GM21786 (cell line): ENCODE data around the gene RELN.
"Not testable (repeated sequence)": the region's sequence is repeated elsewhere in the genome, so short reads cannot be mapped to it uniquely, and the experiment has no call there.

Experiments used
- ATAC-seq: cut with Tn5 transposase; IDR thresholded peaks from one replicate; pipeline ENCODE4 v1.9.1; 2021; ENCODE audit not compliant: unreplicated experiment

RELN gene

GRCh38 chr7:103905997-103906396 is 83.5 kb downstream of the RELN start:
- ATAC-seq: no peak

DNA sequence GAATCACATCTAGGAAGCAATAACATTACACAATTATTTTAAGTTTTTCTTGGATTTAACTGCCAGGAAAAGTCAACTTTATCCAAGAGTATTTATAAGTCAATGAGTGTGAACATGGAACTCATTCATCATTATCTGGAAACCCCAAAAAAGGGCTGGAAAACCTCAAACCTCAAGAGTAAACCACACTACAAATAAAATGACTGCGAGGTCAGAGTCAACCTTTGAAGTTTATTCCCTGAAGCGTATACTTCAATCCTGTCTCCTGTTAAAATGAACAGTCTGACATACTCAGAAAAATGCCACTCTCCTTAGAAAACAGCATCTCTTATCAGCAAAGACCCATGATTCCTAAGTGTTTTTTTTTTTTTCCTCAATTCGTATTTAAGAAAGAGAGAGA is 86.5 kb downstream of the RELN start:
- no peak for ATAC-seq

DNA sequence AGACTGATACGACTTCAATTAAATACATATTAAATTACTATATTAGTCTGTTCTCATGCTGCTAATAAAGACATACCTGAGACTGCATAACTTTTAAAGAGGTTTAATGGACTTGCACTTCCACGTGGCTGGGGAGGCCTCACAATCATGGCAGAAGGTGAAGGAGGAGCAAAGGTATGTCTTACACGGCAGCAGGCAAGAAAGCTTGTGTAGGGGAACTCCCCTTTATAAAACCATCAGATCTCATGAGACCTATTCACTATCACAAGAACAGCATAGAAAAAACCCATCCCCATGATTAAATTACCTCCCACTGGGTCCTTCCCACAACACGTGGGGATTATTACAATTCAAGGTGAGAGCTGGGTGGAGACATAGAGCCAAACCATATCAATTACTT is 92.6 kb downstream of the RELN start:
- ATAC-seq: not testable (repeated sequence)

DNA sequence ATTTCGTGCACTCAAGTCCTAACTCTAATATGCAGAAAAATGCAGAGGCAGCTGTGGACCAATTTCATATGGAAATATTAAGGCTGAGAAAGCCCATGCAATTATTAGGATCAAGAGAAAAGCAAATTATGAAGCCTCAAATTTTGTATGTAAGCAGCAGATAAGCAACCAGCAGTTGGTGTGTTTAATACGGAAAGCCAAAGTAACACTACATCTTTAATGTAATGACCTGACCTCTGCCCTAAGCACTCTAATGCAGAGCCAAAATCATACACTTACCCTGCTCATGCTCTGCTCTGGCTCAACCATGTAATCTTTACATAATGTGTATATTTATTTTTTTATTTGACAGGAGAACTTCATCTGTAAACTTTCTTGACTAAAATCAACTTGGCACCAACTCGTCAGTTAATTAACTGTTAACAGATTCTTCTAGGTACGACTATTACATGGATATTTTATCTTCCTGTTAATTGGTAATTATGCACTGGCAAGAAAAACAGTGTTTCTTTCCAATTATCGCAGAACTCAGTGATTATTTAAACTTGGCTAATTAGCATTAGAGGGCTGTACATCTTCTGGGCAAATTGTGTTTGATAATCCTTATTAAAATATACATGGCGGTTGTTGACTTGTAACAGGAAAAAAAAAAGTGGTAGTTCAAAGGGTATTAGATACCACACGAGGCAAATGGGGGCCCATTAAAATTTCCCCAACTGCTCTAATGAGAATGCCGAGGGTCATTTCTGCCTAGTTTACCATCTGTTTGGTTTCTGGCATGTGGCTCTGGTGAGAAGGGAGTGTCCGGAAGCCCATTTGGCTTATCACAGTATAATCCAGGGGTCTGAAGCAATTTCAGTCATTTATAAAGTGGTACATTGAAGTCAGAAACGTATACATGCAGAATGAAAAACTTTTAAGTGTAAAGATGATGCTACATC is 94.5 kb downstream of the RELN start:
- ATAC-seq: no peak

GRCh38 chr7:103893350-103893749 is 96.1 kb downstream of the RELN start:
- no peak for ATAC-seq

DNA sequence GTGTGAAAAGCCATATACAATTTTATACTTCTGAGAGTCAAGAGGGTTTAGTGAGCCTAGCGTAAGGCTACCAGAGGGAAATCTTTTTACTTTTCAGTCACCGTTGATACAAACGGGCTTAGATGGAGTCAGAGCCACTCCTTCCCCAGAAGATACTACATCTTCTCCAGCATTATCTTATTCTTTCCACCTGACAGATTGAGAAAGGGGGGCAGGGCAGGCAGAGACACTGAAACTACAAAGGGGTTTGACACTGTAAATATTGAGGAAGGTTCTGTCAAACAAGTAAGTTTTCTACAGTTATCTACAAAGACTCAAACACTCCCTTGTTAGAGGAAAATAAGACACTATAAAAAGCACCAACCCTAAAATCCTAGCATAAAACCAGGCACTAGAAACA is 100.0 kb downstream of the RELN start:
- ATAC-seq: no peak

- ATAC-seq: no peak
These were observed 100.8 kb downstream of the RELN start for GRCh38 chr7:103888603-103889153.

DNA sequence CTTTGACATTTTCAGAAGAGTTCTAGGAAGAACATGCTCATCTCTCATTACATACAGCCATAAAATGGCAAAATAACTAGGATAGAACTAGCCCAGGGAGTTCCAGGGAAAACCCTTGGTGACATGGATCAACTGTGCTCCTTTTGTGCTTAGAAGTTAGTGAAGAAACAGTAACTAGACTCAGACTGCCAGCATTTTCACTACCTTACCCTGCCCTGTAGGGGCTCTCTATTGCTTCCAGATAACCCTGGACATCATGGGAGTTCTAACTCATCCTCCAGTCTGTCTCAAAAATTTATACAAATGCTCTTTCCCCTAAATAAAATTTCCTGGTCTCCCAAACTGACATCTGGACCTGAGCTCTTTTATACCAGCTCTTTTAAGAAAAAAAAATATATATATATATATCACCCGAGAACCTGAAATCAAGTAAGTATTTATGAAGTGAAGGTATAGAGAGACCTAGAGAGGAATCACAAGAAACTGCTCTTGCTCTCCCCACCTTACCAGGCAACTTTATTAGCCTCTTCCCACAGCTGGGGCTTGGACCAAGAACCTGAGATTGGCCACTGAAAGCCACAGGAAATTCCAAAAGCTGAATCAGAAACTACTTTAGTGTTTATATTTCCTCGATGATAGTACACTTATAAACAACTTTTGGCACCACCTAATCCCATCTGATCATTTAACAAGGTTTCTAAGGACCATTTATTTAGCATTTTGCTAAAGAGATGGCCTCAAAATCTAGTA is 101.4 kb downstream of the RELN start:
- no peak for ATAC-seq

GRCh38 chr7:103887050-103887449 is 102.4 kb downstream of the RELN start:
- ATAC-seq: no peak

GRCh38 chr7:103879928-103880600 is 109.4 kb downstream of the RELN start:
- ATAC-seq: no peak

DNA sequence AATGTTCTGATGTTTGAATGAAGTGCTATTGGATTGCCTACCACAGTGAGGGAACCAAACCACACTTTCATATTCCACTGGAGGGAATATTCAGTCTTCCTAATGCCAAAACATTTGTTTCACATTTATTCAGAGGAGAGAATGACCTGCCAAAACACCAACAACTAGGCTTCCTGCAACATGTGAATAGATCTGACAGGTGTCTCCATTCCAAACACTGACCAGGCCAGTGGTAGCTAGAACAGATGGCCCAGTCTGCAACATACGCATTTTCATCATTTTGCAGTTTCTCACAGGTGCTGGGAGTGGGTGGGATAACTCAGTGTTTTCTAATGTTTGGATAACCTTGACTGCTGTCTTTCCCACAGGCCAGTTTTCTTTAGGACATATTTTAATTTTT is 110.0 kb downstream of the RELN start:
- no peak for ATAC-seq

DNA sequence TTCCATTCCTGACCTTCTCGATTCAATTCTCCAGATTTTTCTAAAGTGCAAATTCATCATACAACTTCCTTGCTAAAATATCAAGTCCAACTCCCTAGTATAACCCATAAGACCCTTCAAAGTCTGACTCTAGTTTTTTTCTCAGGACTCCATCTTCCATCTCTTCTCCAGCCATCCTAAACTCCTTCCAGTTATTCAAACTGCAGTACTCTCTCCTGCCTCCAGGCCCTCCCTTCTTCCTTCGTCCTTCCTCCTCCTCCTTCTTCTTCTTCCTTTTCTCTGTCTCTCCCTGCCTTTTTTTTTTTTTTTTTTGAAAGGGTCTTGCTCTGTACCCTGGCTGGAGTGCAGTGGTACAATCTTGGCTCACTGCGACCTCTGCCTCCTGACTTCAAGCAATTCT is 111.9 kb downstream of the RELN start:
- ATAC-seq: no peak

GRCh38 chr7:103875718-103876117 is 113.7 kb downstream of the RELN start:
- no peak for ATAC-seq

DNA sequence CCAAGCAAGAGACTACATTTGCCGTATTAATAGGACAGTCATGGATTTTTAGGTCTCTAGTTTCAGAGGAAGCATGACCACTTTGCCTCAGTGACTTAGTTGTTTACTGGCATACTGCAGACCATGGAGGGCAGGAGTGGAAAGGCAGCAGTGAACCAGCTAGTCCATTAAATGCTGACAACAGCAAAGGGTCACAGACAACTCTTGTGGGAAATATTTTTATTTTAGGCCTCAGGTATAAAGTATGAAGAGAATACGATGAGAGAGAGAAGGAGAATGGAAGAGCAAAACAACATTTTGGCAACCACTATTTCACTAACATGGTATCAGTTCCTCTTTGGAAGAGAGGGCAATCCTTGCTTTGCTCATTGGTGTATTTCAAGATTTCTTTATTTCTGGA is 118.0 kb downstream of the RELN start:
- ATAC-seq: no peak

GRCh38 chr7:103870664-103871063 is 118.8 kb downstream of the RELN start:
- ATAC-seq: no peak

DNA sequence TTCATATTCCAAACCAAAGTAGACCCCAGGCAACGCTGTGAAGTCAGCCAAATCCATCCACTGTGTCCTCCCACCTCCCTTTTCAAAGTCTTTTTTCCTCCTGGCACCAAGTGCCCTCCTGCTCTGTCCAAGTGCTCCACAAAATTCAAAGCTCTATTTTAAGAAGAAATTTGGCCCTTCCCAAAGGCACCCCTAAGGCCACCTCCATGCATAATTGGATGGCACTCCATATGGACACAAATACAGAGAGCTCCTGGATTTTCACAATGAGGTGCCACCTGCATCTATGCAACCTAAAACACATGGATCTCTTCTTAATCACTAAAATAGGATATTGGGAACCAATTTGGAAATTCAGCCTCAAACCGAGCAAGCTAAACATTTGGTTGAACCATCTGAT is 121.6 kb downstream of the RELN start:
- no peak for ATAC-seq

- no peak for ATAC-seq
These were observed 122.5 kb downstream of the RELN start for GRCh38 chr7:103866919-103867318.

GRCh38 chr7:103865442-103865841 is 124.0 kb downstream of the RELN start:
- no peak for ATAC-seq

DNA sequence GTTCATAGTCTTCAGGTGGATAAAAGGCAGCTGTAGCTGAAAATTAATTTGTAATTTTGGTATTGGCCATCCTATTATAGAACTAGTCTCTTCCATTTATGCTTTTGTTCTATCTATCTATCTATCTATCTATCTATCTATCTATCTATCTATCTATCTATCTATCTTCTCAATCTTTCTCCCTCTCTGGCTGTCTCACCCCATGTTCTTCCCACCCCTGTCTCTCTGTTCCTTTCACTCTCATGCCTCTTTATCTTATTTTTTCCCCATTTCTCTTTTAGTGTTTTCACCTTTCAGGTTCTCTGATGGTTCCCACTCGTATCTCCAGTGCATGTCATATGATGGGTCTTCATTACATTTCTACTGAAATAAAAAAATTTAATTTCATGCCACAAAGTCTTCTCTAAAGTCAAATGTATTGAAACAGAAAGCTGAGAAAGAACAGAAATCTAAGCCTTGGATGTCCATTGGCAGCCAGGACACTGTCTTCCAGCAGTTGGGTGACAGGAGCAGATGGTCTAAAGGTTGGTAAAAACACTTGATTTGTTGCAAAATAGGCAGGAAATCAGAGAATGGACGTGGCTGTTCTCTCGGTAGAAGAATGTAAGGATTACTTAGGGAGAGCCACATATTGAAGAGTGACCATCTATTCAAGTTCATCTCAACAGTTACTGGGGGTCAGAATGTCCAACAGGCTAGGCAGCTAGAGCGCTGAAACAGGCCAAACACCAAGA is 127.0 kb downstream of the RELN start:
- no peak for ATAC-seq

DNA sequence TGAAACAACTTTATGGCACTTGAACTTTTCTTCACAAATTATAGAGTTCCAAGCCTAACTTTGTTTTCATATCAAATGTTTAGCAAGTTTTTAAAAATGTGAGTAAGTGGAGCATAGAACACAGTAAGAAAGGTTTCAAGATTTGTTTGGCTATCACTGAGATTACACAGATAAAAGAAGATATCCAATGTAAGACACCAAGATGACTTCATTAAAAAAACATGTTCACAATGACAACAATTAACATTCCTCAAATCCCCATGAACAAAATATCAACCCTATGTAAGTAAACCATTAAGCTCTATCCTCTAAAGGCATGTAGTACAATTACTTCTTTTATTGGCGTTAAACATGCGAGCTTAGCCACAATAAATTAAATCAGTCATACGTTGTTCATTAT is 129.7 kb downstream of the RELN start:
- no peak for ATAC-seq

GRCh38 chr7:103857435-103857834 is 132.0 kb downstream of the RELN start:
- no peak for ATAC-seq
